Parathyroid adenoma (tissue), 2 donors: ENCODE results near the gene SPATA24.

ENCODE experiments used
- H2AFZ ChIP-seq: fragments of 300-600 bp; sonication (generic); one replicate; pipeline ENCODE4 v1.7.0; 2017; ENCODE audit warnings: antibody characterized with exemption, mild to moderate bottlenecking
- H3K27ac ChIP-seq: fragments of 300-600 bp; sonication (generic); one replicate; pipeline ENCODE4 v1.7.0; 2017
- H3K27me3 ChIP-seq: fragments of 300-600 bp; sonication (generic); one replicate; pipeline ENCODE4 v1.7.0; 2017; ENCODE audit warnings: low read length; ENCODE audit not compliant: control insufficient read depth, insufficient read depth
- H3K36me3 ChIP-seq: fragments of 300-600 bp; sonication (generic); one replicate; pipeline ENCODE4 v1.7.0; 2017; ENCODE audit warnings: low read length; ENCODE audit not compliant: control insufficient read depth, insufficient read depth
- H3K4me1 ChIP-seq: fragments of 300-600 bp; sonication (generic); one replicate; pipeline ENCODE4 v1.7.0; 2017; ENCODE audit warnings: control low read depth
- H3K4me2 ChIP-seq: fragments of 300-600 bp; sonication (generic); one replicate; pipeline ENCODE4 v1.7.0; 2017; ENCODE audit warnings: low read length
- H3K4me3 ChIP-seq: fragments of 300-600 bp; sonication (generic); one replicate; pipeline ENCODE4 v1.7.0; 2017; ENCODE audit warnings: low read depth, low read length
- H3K79me2 ChIP-seq: fragments of 300-600 bp; sonication (generic); one replicate; pipeline ENCODE4 v1.7.0; 2017; ENCODE audit warnings: control low read depth
- H3K9ac ChIP-seq: fragments of 300-600 bp; sonication (generic); one replicate; pipeline ENCODE4 v1.7.0; 2017; ENCODE audit warnings: mild to moderate bottlenecking
- H3K9me3 ChIP-seq: fragments of 300-600 bp; sonication (generic); one replicate; pipeline ENCODE4 v1.7.0; 2017; ENCODE audit warnings: low read length; ENCODE audit not compliant: control insufficient read depth
- CTCF ChIP-seq: fragments of 300-600 bp; sonication (generic); IDR thresholded peaks from one replicate; pipeline ENCODE4 v1.7.0; 2017; ENCODE audit warnings: antibody characterized with exemption, mild to moderate bottlenecking
- donor health status: primary hyperparathyroidism.

SPATA24 gene

DNA sequence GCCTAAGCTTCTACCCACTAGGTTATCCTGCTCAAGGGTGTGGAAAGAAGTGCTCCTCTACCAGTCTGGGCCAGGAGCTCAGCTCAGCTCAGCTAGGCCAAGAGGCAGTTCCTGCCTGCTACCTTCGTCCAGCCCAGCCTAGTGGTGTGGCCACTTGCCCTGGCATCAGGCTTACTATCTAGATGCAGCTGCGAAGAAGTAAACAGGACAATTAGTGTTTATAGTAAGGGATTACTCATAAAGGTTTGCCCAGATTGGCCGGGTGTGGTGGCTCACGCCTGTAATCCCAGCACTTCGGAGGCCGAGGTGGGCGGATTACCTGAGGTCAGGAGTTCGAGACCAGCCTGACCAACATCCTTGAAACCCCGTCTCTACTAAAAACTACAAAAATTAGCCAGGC, 12.8 kb upstream of the SPATA24 start:
- Histone ChIP-seq H3K9ac (no peak overlapping the region), H3K27ac (no peak overlapping the region), H3K4me1 (no peaks in the 10 kb centered on the region), H3K4me3 (no peak overlapping the region), H2AFZ (no peak overlapping the region), H3K9me3 (no peaks in the 10 kb centered on the region), H3K36me3 (no peaks in the 10 kb centered on the region), H3K79me2 (no peaks in the 10 kb centered on the region), H3K27me3 (no peaks in the 10 kb centered on the region), H3K4me2 (no peak overlapping the region)
- no peak for TF ChIP-seq CTCF

DNA sequence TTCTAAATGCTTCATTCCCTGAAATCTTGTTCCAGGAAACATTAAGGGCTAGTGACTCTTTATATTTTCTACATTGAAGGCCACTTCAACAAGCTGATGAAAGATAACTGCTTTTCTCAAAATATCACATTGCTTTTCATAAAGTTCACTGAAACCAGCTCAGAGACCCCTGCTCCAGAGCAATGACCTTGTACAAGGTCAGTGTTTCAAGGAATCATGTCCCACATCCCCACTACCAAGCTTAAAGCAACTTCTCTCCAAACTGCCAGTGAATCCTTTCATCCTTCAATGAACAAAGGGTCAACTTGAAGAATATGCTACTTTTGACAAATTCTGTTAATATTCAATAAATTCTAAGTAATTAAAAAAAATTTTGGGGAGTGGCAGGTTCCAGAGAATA, 12.0 kb upstream of the SPATA24 start:
- Histone ChIP-seq H2AFZ (no peak overlapping the region), H3K27ac (no peak overlapping the region), H3K27me3 (no peaks in the 10 kb centered on the region), H3K79me2 (no peaks in the 10 kb centered on the region), H3K9ac (no peak overlapping the region), H3K9me3 (no peaks in the 10 kb centered on the region), H3K36me3 (no peaks in the 10 kb centered on the region), H3K4me2 (no peak overlapping the region), H3K4me1 (no peaks in the 10 kb centered on the region), H3K4me3 (no peak overlapping the region)
- no peak for TF ChIP-seq CTCF

DNA sequence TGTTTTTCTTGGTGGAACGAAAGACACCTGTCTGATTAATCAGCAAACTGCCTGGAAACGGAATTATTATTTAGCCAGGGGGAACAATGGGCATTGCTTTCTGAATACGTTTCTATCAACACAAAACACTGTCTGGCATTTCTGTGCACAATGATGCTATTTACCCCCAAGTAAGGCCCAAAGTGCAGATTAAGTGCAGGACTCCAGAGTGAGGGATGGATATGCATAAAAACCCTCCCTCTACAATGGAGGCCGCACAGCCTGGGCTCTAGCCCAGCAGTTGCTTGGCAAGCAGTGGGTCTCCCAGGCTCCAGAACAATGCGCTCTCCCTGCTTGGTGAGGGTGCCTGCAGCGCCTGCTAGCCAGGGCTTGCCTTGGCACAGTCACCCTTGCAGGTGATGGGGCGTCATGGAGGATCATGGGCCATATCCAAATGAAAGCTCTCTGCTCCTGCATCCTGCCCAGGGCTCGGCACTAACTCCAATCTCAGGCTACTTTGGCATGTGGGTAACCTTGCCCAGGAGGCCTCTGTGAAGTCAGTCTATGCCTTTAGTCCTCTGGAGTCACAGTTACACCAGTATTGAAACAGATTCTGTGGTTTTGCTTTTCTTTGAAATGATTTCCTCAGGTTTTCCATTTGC, 11.5 kb upstream of the SPATA24 start:
- H3K9ac ChIP-seq, result no peak overlapping the region
- H3K27ac ChIP-seq, result no peak overlapping the region
- H3K27me3 ChIP-seq, result no peaks in the 10 kb centered on the region
- no peak overlapping the region for H3K4me3 ChIP-seq
- TF ChIP-seq CTCF, result no peak
- H3K4me2 ChIP-seq, result no peak overlapping the region
- H3K9me3 ChIP-seq, result no peaks in the 10 kb centered on the region
- no peaks in the 10 kb centered on the region for H3K36me3 ChIP-seq
- H3K4me1 ChIP-seq, result no peaks in the 10 kb centered on the region
- no peaks in the 10 kb centered on the region for H3K79me2 ChIP-seq
- no peak overlapping the region for H2AFZ ChIP-seq

- H3K4me2 ChIP-seq, result no peak overlapping the region
- H3K27ac ChIP-seq, result no peak overlapping the region
- H3K9ac ChIP-seq, result no peak overlapping the region
- no peak for TF ChIP-seq CTCF
- no peak overlapping the region for H3K4me3 ChIP-seq
- no peaks in the 10 kb centered on the region for H3K79me2 ChIP-seq
- no peaks in the 10 kb centered on the region for H3K9me3 ChIP-seq
- H3K4me1 ChIP-seq, result no peaks in the 10 kb centered on the region
- no peak overlapping the region for H2AFZ ChIP-seq
- no peaks in the 10 kb centered on the region for H3K27me3 ChIP-seq
- H3K36me3 ChIP-seq, result no peaks in the 10 kb centered on the region
These were observed 10.8 kb upstream of the SPATA24 start for GRCh38 chr5:139414581-139415130.

DNA sequence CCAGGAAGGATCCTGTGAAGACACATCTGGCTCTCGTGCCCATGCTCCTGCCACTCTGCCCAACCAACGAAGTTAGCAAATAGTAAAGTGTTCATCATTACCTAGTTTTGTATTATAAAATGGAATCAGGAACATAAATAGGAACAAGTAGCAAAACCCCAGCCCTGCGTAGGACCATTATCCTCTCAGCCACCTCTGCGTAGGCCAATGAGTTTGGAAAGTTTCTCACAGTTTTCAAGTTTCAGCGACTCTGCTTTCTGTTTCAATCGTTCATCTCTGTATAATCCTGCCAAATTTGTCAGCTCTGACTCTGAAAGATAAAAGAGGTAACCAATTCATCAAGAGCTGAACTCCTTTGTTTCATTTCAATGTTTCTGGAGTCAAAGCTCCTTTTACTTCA, 10.1 kb upstream of the SPATA24 start:
- TF ChIP-seq CTCF, result no peak
- H3K9me3 ChIP-seq, result no peaks in the 10 kb centered on the region
- H3K27ac ChIP-seq, result no peak overlapping the region
- peaks cover 3% of the 10 kb centered on the region for H3K4me1 ChIP-seq
- no peaks in the 10 kb centered on the region for H3K79me2 ChIP-seq
- H3K9ac ChIP-seq, result no peak overlapping the region
- H2AFZ ChIP-seq, result no peak overlapping the region
- no peaks in the 10 kb centered on the region for H3K27me3 ChIP-seq
- H3K36me3 ChIP-seq, result no peaks in the 10 kb centered on the region
- H3K4me2 ChIP-seq, result no peak overlapping the region
- H3K4me3 ChIP-seq, result no peak overlapping the region
